Neural cell (in vitro differentiated cells): Measurements from ENCODE around the gene MARS1. TPM values are rescaled to one million over a fixed set of nuclear protein-coding genes. Genes with fewer than 3 reads are reported as not detected.

Experiments used
- H2AFZ ChIP-seq: fragments of 200-600, 300-800 bp; sonication (generic), shearing (Covaris generic); 2 replicates; pipeline ENCODE4 v1.6.0; 2014; ENCODE audit warnings: low read depth, mild to moderate bottlenecking, antibody characterized with exemption, low read length, moderate library complexity
- H3F3A ChIP-seq: fragments of 200-600 bp; shearing (Covaris generic); 2 replicates; pipeline ENCODE4 v1.6.1; 2016; ENCODE audit warnings: mild to moderate bottlenecking, moderate library complexity, mixed read lengths, antibody characterized with exemption, low read length; ENCODE audit not compliant: insufficient read depth, poor library complexity, severe bottlenecking
- H3K27ac ChIP-seq: fragments of 200-600, 300-800 bp; sonication (generic), shearing (Covaris generic); 2 replicates; pipeline ENCODE4 v1.5.1; 2014; ENCODE audit warnings: mild to moderate bottlenecking, low read length, moderate library complexity
- H3K27me3 ChIP-seq: fragments of 300-800, 200-600 bp; sonication (generic), shearing (Covaris generic); 2 replicates; pipeline ENCODE4 v1.6.0; 2014; ENCODE audit warnings: mild to moderate bottlenecking, low read depth, low read length, moderate library complexity; ENCODE audit not compliant: insufficient read depth
- H3K36me3 ChIP-seq: fragments of 300-800, 200-600 bp; sonication (generic), shearing (Covaris generic); 2 replicates; pipeline ENCODE4 v1.5.1; 2014; ENCODE audit warnings: mild to moderate bottlenecking, antibody characterized with exemption, low read length, moderate library complexity; ENCODE audit not compliant: insufficient read depth
- H3K4me2 ChIP-seq: fragments of 300-800, 200-600 bp; sonication (generic), shearing (Covaris generic); 2 replicates; pipeline ENCODE4 v1.6.0; 2014; ENCODE audit warnings: mild to moderate bottlenecking, low read length
- H3K4me3 ChIP-seq: fragments of 300-800, 200-600 bp; sonication (generic), shearing (Covaris generic); 2 replicates; pipeline ENCODE4 v1.5.1; 2014; ENCODE audit warnings: mild to moderate bottlenecking, low read length, moderate library complexity
- H3K79me2 ChIP-seq: fragments of 200-600 bp; shearing (Covaris generic); replicated peaks from 2 replicates; pipeline ENCODE4 v1.6.0; 2014; ENCODE audit warnings: mild to moderate bottlenecking, low read length, moderate library complexity; ENCODE audit not compliant: insufficient read depth
- H3K9ac ChIP-seq: fragments of 300-800, 200-600 bp; sonication (generic), shearing (Covaris generic); 2 replicates; pipeline ENCODE4 v1.6.1; 2016; ENCODE audit warnings: mild to moderate bottlenecking, low read length, mixed read lengths
- H3K9me2 ChIP-seq: fragments of 200-600 bp; shearing (Covaris generic); 2 replicates; pipeline ENCODE4 v1.6.1; 2016; ENCODE audit warnings: mild to moderate bottlenecking, low read length, mixed read lengths; ENCODE audit not compliant: insufficient read depth
- H3K9me3 ChIP-seq: fragments of 200-600, 300-800 bp; sonication (generic), shearing (Covaris generic); 2 replicates; pipeline ENCODE4 v1.6.1; 2016; ENCODE audit warnings: mild to moderate bottlenecking, mixed run types, low read length, moderate library complexity, mixed read lengths
- H4K20me1 ChIP-seq: fragments of 200-600 bp; shearing (Covaris generic); 2 replicates; pipeline ENCODE4 v1.6.1; 2016; ENCODE audit warnings: mild to moderate bottlenecking, mixed run types; ENCODE audit not compliant: insufficient read depth
- CTCF ChIP-seq: fragments of 450-650 bp; IDR thresholded peaks from 2 replicates; pipeline ENCODE4 v1.5.1; 2014; ENCODE audit warnings: antibody characterized with exemption, mild to moderate bottlenecking, moderate library complexity; ENCODE audit not compliant: poor library complexity, severe bottlenecking
- EP300 ChIP-seq: fragments of 450-650 bp; conservative IDR thresholded peaks from 2 replicates; pipeline ENCODE4 v1.6.1; 2014; ENCODE audit warnings: antibody characterized with exemption, mild to moderate bottlenecking, moderate library complexity; ENCODE audit not compliant: poor library complexity, severe bottlenecking
- EZH2 ChIP-seq: fragments of 200-600, 300-800 bp; shearing (Covaris generic), sonication (generic); IDR thresholded peaks from 2 replicates; pipeline ENCODE4 v1.6.1; 2014; ENCODE audit warnings: antibody characterized with exemption, low read length, borderline replicate concordance, mild to moderate bottlenecking; ENCODE audit not compliant: insufficient read depth, poor library complexity, severe bottlenecking
- MXI1 ChIP-seq: fragments of 450-650 bp; conservative IDR thresholded peaks from 2 replicates; pipeline ENCODE4 v1.6.1; 2014; ENCODE audit warnings: antibody characterized with exemption, mild to moderate bottlenecking; ENCODE audit not compliant: poor library complexity, severe bottlenecking
- POLR2AphosphoS5 ChIP-seq: IDR thresholded peaks from 2 replicates; pipeline ENCODE4 v1.6.1; 2012
- RAD21 ChIP-seq: fragments of 450-650 bp; conservative IDR thresholded peaks from 2 replicates; pipeline ENCODE4 v1.6.1; 2014; ENCODE audit warnings: antibody characterized with exemption, mild to moderate bottlenecking, moderate library complexity
- SMC3 ChIP-seq: fragments of 450-650 bp; conservative IDR thresholded peaks from 2 replicates; pipeline ENCODE4 v1.6.1; 2014; ENCODE audit warnings: antibody characterized with exemption, mild to moderate bottlenecking, moderate library complexity; ENCODE audit not compliant: poor library complexity
- TAF1 ChIP-seq: IDR thresholded peaks from 2 replicates; pipeline ENCODE4 v1.6.1; 2012; ENCODE audit warnings: low read depth
- polyA plus RNA-seq: library from polyadenylated mRNA; depleted of rRNA; stranded (reverse); fragments of >200 nt; gene quantifications from 2 replicates; pipeline ENCODE4 v1.2.3, GENCODE V29; 2014
- TF ChIP-seq, protein P1 (sequence below): IDR thresholded peaks from 2 replicates; pipeline ENCODE4 v1.6.1; 2012; ENCODE audit warnings: borderline replicate concordance

Gene MARS1
- polyA plus RNA-seq, 1 donor from 2014 or later, result 321 TPM

DNA sequence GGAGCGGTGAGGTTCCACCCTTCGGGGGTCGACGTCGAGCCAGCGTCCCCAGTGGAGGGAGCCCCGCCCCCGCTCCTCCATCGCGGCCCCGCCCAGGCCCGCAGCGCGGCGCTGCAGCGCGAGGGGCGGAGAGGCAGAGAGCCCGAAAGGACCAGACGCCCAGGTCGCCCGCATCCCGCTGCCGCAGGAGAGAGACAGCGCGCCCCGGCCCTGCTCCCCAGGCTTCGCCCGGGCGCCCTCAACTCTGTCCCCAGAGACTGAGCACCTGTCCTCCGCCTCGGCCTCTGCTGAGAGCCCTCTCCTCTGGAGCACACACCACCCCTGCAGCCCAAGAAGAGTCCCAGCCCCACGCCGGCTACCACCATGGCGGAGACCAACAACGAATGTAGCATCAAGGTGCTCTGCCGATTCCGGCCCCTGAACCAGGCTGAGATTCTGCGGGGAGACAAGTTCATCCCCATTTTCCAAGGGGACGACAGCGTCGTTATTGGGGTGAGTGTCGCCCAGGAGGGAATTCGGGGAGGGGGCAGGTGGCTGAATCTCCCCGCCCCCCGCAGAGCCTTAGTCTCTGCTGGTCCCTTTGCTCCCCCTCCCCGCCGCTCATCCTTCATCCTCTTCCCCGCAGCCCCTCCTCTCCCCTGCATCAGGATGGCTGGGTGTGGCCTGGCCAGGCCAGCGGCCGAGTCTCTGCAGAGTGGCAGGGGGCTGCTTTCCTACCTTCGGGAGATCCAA lies 62.2 kb downstream of the MARS1 start, which contains the start of gene KIF5A:
TSS of gene KIF5A (plus strand) at position 136 of the 732 bp plus-strand sequence. CDS start at position 364, 228 bp downstream.
- Histone ChIP-seq H3K79me2 (peaks cover 81% of the 10 kb centered on the region), H2AFZ (peak within 1 kb of the TSS; percentile 68), H3K27ac (peak within 1 kb of the TSS; percentile 91), H3K9me2 (no peaks in the 10 kb centered on the region), H3K9me3 (no peaks in the 10 kb centered on the region), H3F3A (peaks cover 7% of the 10 kb centered on the region), H3K27me3 (no peaks in the 10 kb centered on the region), H4K20me1 (peaks cover 5% of the 10 kb centered on the region), H3K4me3 (peak within 1 kb of the TSS; percentile 79), H3K9ac (peak within 1 kb of the TSS; percentile 99), H3K4me2 (peak within 1 kb of the TSS; percentile 90), H3K36me3 (no peaks in the 10 kb centered on the region)
- TF ChIP-seq EP300 (peak; percentile 10), POLR2AphosphoS5 (peak; percentile 95), SMC3 (no peak), CTCF (peak; percentile 35), TAF1 (peak; percentile 85), RAD21 (no peak), MXI1 (peak; percentile 69), EZH2 (no peak)
- TF ChIP-seq, protein P1, sequence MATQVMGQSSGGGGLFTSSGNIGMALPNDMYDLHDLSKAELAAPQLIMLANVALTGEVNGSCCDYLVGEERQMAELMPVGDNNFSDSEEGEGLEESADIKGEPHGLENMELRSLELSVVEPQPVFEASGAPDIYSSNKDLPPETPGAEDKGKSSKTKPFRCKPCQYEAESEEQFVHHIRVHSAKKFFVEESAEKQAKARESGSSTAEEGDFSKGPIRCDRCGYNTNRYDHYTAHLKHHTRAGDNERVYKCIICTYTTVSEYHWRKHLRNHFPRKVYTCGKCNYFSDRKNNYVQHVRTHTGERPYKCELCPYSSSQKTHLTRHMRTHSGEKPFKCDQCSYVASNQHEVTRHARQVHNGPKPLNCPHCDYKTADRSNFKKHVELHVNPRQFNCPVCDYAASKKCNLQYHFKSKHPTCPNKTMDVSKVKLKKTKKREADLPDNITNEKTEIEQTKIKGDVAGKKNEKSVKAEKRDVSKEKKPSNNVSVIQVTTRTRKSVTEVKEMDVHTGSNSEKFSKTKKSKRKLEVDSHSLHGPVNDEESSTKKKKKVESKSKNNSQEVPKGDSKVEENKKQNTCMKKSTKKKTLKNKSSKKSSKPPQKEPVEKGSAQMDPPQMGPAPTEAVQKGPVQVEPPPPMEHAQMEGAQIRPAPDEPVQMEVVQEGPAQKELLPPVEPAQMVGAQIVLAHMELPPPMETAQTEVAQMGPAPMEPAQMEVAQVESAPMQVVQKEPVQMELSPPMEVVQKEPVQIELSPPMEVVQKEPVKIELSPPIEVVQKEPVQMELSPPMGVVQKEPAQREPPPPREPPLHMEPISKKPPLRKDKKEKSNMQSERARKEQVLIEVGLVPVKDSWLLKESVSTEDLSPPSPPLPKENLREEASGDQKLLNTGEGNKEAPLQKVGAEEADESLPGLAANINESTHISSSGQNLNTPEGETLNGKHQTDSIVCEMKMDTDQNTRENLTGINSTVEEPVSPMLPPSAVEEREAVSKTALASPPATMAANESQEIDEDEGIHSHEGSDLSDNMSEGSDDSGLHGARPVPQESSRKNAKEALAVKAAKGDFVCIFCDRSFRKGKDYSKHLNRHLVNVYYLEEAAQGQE, result peak; percentile 77

GRCh38 chr12:57550641-57551549 lies 63.0 kb downstream of the MARS1 start:
- Histone ChIP-seq H4K20me1 (peaks cover 5% of the 10 kb centered on the region), H3K9me3 (no peaks in the 10 kb centered on the region), H3K4me2 (peak overlapping the region; percentile 90), H3K36me3 (no peaks in the 10 kb centered on the region), H3K4me3 (peak overlapping the region; percentile 79), H3K9me2 (no peaks in the 10 kb centered on the region), H3K9ac (peak overlapping the region; percentile 99), H3K27me3 (no peaks in the 10 kb centered on the region), H3K79me2 (peaks cover 76% of the 10 kb centered on the region), H2AFZ (peak overlapping the region; percentile 53), H3F3A (peaks cover 7% of the 10 kb centered on the region), H3K27ac (peak overlapping the region; percentile 91)
- TF ChIP-seq EP300, result no peak
